SK-N-SH (cell line): ENCODE data around the gene GRAMD2B. TPM values are rescaled to one million over a fixed set of nuclear protein-coding genes. Genes with fewer than 3 reads are reported as not detected.

ENCODE experiments used
- CTCF ChIA-PET: fragments of 300-600, 350-600 bp; formaldehyde crosslinking; extraction: SDS; loops from one replicate; lab custom pipeline; 2021; lab: Yijun Ruan, JAX
- POLR2A ChIA-PET: fragments of 350-600 bp; sonication (Branson Sonifier 250); formaldehyde crosslinking; extraction: SDS; loops from one replicate; lab custom pipeline; 2020; ENCODE audit warnings: antibody characterized with exemption, inconsistent platforms; lab: Yijun Ruan, JAX
- DNase-seq: peaks from one replicate; pipeline ENCODE4 v3.0.0; 2012
- H2AFZ ChIP-seq: fragments of 200-600 bp; sonication (generic); 2 replicates; pipeline ENCODE4 v1.8.1; 2016; ENCODE audit warnings: antibody characterized with exemption, mild to moderate bottlenecking, low read depth
- H3F3A ChIP-seq: fragments of 200-600 bp; sonication (generic); replicated peaks from 2 replicates; pipeline ENCODE3; 2016; ENCODE audit warnings: antibody characterized with exemption, mild to moderate bottlenecking; ENCODE audit not compliant: insufficient read depth
- H3K27ac ChIP-seq, 2 experiments: fragments of 200-500 bp in 1 of 2; fragments of 200-600 bp in 1 of 2; sonication (Bioruptor generic) in 1 of 2; sonication (generic), shearing (Covaris generic) in 1 of 2; 2 replicates each; pipeline versions ENCODE4 v1.5.1 to v1.6.1; 2014 to 2016; ENCODE audit warnings: low read depth in 2 of 2, inconsistent platforms in 1 of 2, low read length in 1 of 2, mild to moderate bottlenecking in 1 of 2, mixed read lengths in 1 of 2
- H3K27me3 ChIP-seq: fragments of 200-600 bp; sonication (generic), shearing (Covaris generic); 2 replicates; pipeline ENCODE4 v1.6.1; 2016; ENCODE audit warnings: mixed run types; ENCODE audit not compliant: insufficient read depth
- H3K36me3 ChIP-seq, 2 experiments: fragments of 200-500 bp in 1 of 2; fragments of 200-600 bp in 1 of 2; sonication (Bioruptor generic) in 1 of 2; sonication (generic) in 1 of 2; replicated peaks in 1 of 2; 2 replicates each; pipeline versions ENCODE3 to v1.5.1; 2014 to 2016; ENCODE audit warnings: low read length in 1 of 2, mild to moderate bottlenecking in 1 of 2; ENCODE audit not compliant: insufficient read depth in 2 of 2, control insufficient read depth in 1 of 2
- H3K4me1 ChIP-seq, 2 experiments: fragments of 200-500 bp in 1 of 2; fragments of 200-600 bp in 1 of 2; sonication (Bioruptor generic) in 1 of 2; sonication (generic), shearing (Covaris generic) in 1 of 2; 2 replicates each; pipeline versions ENCODE4 v1.5.1 to v1.6.1; 2014 to 2016; ENCODE audit warnings: low read depth in 1 of 2, low read length in 1 of 2, mixed run types in 1 of 2; ENCODE audit not compliant: insufficient read depth in 2 of 2, control insufficient read depth in 1 of 2
- H3K4me2 ChIP-seq: fragments of 200-600 bp; sonication (generic), shearing (Covaris generic); 2 replicates; pipeline ENCODE4 v1.6.1; 2017; ENCODE audit warnings: mixed run types
- H3K4me3 ChIP-seq, 2 experiments: fragments of 200-500 bp in 1 of 2; fragments of 200-600 bp in 1 of 2; sonication (Bioruptor generic) in 1 of 2; sonication (generic), shearing (Covaris generic) in 1 of 2; 2 replicates each; pipeline versions ENCODE4 v1.5.1 to v1.8.1; 2014 to 2016; ENCODE audit warnings: low read depth in 2 of 2, inconsistent platforms in 1 of 2, low read length in 1 of 2, mild to moderate bottlenecking in 1 of 2, mixed read lengths in 1 of 2, moderate library complexity in 1 of 2
- H3K79me2 ChIP-seq: fragments of 200-600 bp; sonication (generic); 2 replicates; pipeline ENCODE4 v1.8.1; 2017; ENCODE audit warnings: mild to moderate bottlenecking; ENCODE audit not compliant: insufficient read depth
- H3K9ac ChIP-seq: fragments of 200-600 bp; sonication (generic); 2 replicates; pipeline ENCODE4 v1.6.1; 2017; ENCODE audit warnings: mixed run types
- H3K9me2 ChIP-seq: fragments of 200-600 bp; sonication (generic); 2 replicates; pipeline ENCODE4 v1.6.1; 2017; ENCODE audit warnings: mixed run types
- H3K9me3 ChIP-seq: fragments of 200-600 bp; sonication (generic); 2 replicates; pipeline ENCODE4 v1.6.1; 2017; ENCODE audit warnings: mixed run types, mild to moderate bottlenecking, moderate library complexity
- H4K20me1 ChIP-seq: fragments of 200-600 bp; sonication (generic); 2 replicates; pipeline ENCODE4 v1.6.1; 2017; ENCODE audit warnings: mild to moderate bottlenecking, mixed run types; ENCODE audit not compliant: insufficient read depth
- CHD2 ChIP-seq: fragments of 150-350 bp; IDR thresholded peaks from 2 replicates; pipeline ENCODE4 v1.6.1; 2018; ENCODE audit warnings: low read length; ENCODE audit not compliant: partially characterized antibody
- ELF1 ChIP-seq: IDR thresholded peaks from 2 replicates; pipeline ENCODE4 v1.4.0; 2012
- EZH2phosphoT487 ChIP-seq: fragments of 200-600 bp; sonication (generic); IDR thresholded peaks from 2 replicates; pipeline ENCODE4 v1.6.1; 2017; ENCODE audit warnings: low read depth, mixed run types, mild to moderate bottlenecking, antibody characterized with exemption, moderate library complexity, borderline replicate concordance
- FOXM1 ChIP-seq: IDR thresholded peaks from 2 replicates; pipeline ENCODE4 v1.4.0; 2012; ENCODE audit warnings: low read depth, mild to moderate bottlenecking
- GABPA ChIP-seq: IDR thresholded peaks from 2 replicates; pipeline ENCODE4 v1.4.0; 2012; ENCODE audit warnings: low read depth, mild to moderate bottlenecking
- MEF2A ChIP-seq: IDR thresholded peaks from 2 replicates; pipeline ENCODE4 v1.4.0; 2012; ENCODE audit warnings: low read depth, borderline replicate concordance
- MXI1 ChIP-seq: IDR thresholded peaks from 2 replicates; pipeline ENCODE4 v1.6.1; 2012; ENCODE audit warnings: mild to moderate bottlenecking, low read depth, low read length, improper control_type of control experiment
- NFIC ChIP-seq: IDR thresholded peaks from 2 replicates; pipeline ENCODE4 v1.4.0; 2012; ENCODE audit warnings: borderline replicate concordance
- NRF1 ChIP-seq: IDR thresholded peaks from 2 replicates; pipeline ENCODE4 v1.6.1; 2012; ENCODE audit warnings: low read depth, mild to moderate bottlenecking, low read length
- POLR2AphosphoS5 ChIP-seq: IDR thresholded peaks from 2 replicates; pipeline ENCODE4 v1.6.1; 2012; ENCODE audit warnings: low read depth, low read length
- RFX5 ChIP-seq: IDR thresholded peaks from 2 replicates; pipeline ENCODE4 v1.6.1; 2012; ENCODE audit warnings: mild to moderate bottlenecking, improper control_type of control experiment, low read length
- SMC3 ChIP-seq: IDR thresholded peaks from 2 replicates; pipeline ENCODE4 v1.6.1; 2012; ENCODE audit warnings: low read depth, low read length, improper control_type of control experiment
- ZBTB33 ChIP-seq: IDR thresholded peaks from 2 replicates; pipeline ENCODE4 v1.4.0; 2012; ENCODE audit warnings: low read depth, borderline replicate concordance
- WGBS: methylation state at CpG from one replicate; pipeline ENCODE4 v1.1.6; 2017; ENCODE audit warnings: low lambda C conversion rate; 5-methylcytosine and 5-hydroxymethylcytosine counted together
- polyA plus RNA-seq, 3 experiments: library from polyadenylated mRNA; depleted of rRNA; stranded (reverse); fragments of >200 nt; gene quantifications; 2 replicates each; pipeline ENCODE4 v1.2.3, GENCODE V29; 2012
- TF ChIP-seq, protein P1 (sequence below): IDR thresholded peaks from 2 replicates; pipeline ENCODE4; 2012
- TF ChIP-seq, protein P2 (sequence below): IDR thresholded peaks from 2 replicates; pipeline ENCODE4 v1.4.0; 2012; ENCODE audit warnings: low read depth, borderline replicate concordance

GRAMD2B gene
- polyA plus RNA-seq, 1 of the 3 experiments (the other 2 are of a cell fraction): 16.0 TPM

DNA sequence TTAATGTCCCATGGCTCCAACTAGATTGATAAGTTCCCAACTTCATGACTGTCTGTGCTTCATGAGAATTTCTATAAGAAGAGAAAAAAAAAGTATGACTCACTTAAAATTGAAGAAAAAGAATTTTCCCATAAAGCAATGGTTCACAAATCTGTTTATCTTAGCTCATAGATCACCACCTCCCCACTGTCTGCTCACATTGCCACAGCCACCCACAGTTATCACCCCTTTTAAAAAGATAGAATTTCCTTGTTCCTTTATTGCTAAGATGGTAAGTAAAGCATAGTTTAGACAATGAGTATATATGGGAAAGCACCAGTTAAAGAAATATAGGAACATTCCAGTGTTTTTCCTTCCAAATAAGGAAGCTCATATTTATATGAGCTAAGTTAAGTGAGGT is 104.7 kb downstream of the GRAMD2B start:
- Histone ChIP-seq H3K9me3 (no peaks in the 10 kb centered on the region), H3K79me2 (no peaks in the 10 kb centered on the region), H3K9me2 (no peaks in the 10 kb centered on the region), H3F3A (peaks cover 5% of the 10 kb centered on the region)
- TF ChIP-seq ELF1: no peak
- TF ChIP-seq ZBTB33: no peak
- no peak for TF ChIP-seq EZH2phosphoT487
- no peak for TF ChIP-seq MEF2A
- TF ChIP-seq, all 33 proteins: peak for 0
- H3K4me2 ChIP-seq: no peak overlapping the region
- H3K4me3 ChIP-seq: no peak overlapping the region
- H3K27ac ChIP-seq: peak overlapping the region in 1 of 2 experiments; percentile 35; a peak in 2 of 4 replicates
- ChIA-PET CTCF (interaction anchor here (0.6 to 1.5 kb wide), 3 partner anchors 11 to 332 kb away, joined by 3 to 5 read pairs (median 3); no protein-coding TSS in a partner anchor), POLR2A (no interaction called here)
- H3K27me3 ChIP-seq: no peaks in the 10 kb centered on the region
- H4K20me1 ChIP-seq: no peaks in the 10 kb centered on the region
- no peaks in the 10 kb centered on the region for H3K36me3 ChIP-seq
- no peak overlapping the region for H3K9ac ChIP-seq
- no peak overlapping the region for H2AFZ ChIP-seq
- peaks cover 6 to 7% of the 10 kb centered on the region in 2 experiments; a peak in 1 of 4 replicates for H3K4me1 ChIP-seq
- no peak for DNase-seq

- TF ChIP-seq NFIC (peak; percentile 45), MXI1 (no peak)
- TF ChIP-seq, all 33 proteins: peak for 1
- 74% methylated on average over 4 of the region's 4 CpGs for WGBS
- H3K36me3 ChIP-seq: no peaks in the 10 kb centered on the region
- peak overlapping the region; percentile 26 to 36; a peak in 3 of 4 replicates for H3K27ac ChIP-seq
- CTCF ChIA-PET: interaction anchor here (1.7 to 2.0 kb wide), 2 partner anchors 8 to 192 kb away, joined by 5 to 8 read pairs; no protein-coding TSS in a partner anchor
- H3K4me1 ChIP-seq: peaks cover 4 to 6% of the 10 kb centered on the region in 2 experiments; a peak in 1 of 4 replicates
- no peaks in the 10 kb centered on the region for H4K20me1 ChIP-seq
- DNase-seq: peak; percentile 16
- no peaks in the 10 kb centered on the region for H3K79me2 ChIP-seq
- POLR2A ChIA-PET: no interaction called here
- H3K27me3 ChIP-seq: no peaks in the 10 kb centered on the region
- H3K4me3 ChIP-seq: no peak overlapping the region
- peaks cover 5% of the 10 kb centered on the region for H3F3A ChIP-seq
- peak overlapping the region; percentile 31; the same call in 1 of the 2 replicates for H3K4me2 ChIP-seq
- no peaks in the 10 kb centered on the region for H3K9me2 ChIP-seq
- no peaks in the 10 kb centered on the region for H3K9me3 ChIP-seq
- peak overlapping the region; percentile 40; the same call in 1 of the 2 replicates for H2AFZ ChIP-seq
- no peak overlapping the region for H3K9ac ChIP-seq
Observed at GRCh38 chr5:126531543-126532120, 108.4 kb downstream of the GRAMD2B start.

DNA sequence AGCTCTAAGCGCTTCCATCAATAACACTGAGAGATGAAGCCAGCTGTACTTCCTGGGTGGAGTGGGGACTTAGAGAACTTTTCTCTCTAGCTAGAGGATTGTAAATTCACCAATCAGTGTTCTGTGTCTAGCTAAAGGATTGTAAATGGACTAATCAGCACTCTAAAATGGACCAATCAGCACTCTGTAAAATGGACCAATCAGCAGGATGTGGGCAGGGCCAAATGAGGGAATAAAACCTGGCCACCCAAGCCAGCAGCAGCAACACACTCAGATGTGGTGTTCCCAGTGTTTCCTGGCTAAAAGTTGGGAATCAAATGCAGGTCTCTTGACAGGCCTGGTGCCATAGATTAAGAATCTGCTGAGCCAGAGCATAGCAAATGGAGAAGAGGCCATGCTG is 111.3 kb downstream of the GRAMD2B start:
- H3K9me3 ChIP-seq: no peaks in the 10 kb centered on the region
- no peak overlapping the region for H3K4me2 ChIP-seq
- H2AFZ ChIP-seq: no peak overlapping the region
- no peak overlapping the region for H3K4me3 ChIP-seq
- H3K9me2 ChIP-seq: no peaks in the 10 kb centered on the region
- no peak for DNase-seq
- no peaks in the 10 kb centered on the region for H4K20me1 ChIP-seq
- H3K79me2 ChIP-seq: no peaks in the 10 kb centered on the region
- no peaks in the 10 kb centered on the region for H3K36me3 ChIP-seq
- H3K4me1 ChIP-seq: peaks cover 0 to 4% of the 10 kb centered on the region in 2 experiments; a peak in 1 of 4 replicates
- no peak overlapping the region for H3K9ac ChIP-seq
- POLR2A ChIA-PET: no interaction called here
- CTCF ChIA-PET: interaction anchor here (1.1 to 3.3 kb wide), 3 partner anchors 34 to 195 kb away, joined by 3 to 17 read pairs (median 6); no protein-coding TSS in a partner anchor
- H3K27ac ChIP-seq: no peak overlapping the region
- no CpG with 5 or more reads among the region's 1 CpG for WGBS
- H3F3A ChIP-seq: peaks cover 5% of the 10 kb centered on the region
- H3K27me3 ChIP-seq: no peaks in the 10 kb centered on the region
- TF ChIP-seq ZBTB33 (no peak), ELF1 (no peak), POLR2AphosphoS5 (no peak), GABPA (no peak), RFX5 (no peak), FOXM1 (no peak), NRF1 (no peak), CHD2 (no peak), SMC3 (no peak)
- TF ChIP-seq, protein P1, sequence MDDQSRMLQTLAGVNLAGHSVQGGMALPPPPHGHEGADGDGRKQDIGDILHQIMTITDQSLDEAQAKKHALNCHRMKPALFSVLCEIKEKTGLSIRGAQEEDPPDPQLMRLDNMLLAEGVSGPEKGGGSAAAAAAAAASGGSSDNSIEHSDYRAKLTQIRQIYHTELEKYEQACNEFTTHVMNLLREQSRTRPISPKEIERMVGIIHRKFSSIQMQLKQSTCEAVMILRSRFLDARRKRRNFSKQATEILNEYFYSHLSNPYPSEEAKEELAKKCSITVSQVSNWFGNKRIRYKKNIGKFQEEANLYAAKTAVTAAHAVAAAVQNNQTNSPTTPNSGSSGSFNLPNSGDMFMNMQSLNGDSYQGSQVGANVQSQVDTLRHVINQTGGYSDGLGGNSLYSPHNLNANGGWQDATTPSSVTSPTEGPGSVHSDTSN: no peak
- TF ChIP-seq, protein P2, sequence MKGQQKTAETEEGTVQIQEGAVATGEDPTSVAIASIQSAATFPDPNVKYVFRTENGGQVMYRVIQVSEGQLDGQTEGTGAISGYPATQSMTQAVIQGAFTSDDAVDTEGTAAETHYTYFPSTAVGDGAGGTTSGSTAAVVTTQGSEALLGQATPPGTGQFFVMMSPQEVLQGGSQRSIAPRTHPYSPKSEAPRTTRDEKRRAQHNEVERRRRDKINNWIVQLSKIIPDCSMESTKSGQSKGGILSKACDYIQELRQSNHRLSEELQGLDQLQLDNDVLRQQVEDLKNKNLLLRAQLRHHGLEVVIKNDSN: no peak
